Measurements from ENCODE around the gene S100A13.
"Not testable (repeated sequence)": the region's sequence is repeated elsewhere in the genome, so short reads cannot be mapped to it uniquely, and the experiment has no call there.

The S100A13 gene

DNA sequence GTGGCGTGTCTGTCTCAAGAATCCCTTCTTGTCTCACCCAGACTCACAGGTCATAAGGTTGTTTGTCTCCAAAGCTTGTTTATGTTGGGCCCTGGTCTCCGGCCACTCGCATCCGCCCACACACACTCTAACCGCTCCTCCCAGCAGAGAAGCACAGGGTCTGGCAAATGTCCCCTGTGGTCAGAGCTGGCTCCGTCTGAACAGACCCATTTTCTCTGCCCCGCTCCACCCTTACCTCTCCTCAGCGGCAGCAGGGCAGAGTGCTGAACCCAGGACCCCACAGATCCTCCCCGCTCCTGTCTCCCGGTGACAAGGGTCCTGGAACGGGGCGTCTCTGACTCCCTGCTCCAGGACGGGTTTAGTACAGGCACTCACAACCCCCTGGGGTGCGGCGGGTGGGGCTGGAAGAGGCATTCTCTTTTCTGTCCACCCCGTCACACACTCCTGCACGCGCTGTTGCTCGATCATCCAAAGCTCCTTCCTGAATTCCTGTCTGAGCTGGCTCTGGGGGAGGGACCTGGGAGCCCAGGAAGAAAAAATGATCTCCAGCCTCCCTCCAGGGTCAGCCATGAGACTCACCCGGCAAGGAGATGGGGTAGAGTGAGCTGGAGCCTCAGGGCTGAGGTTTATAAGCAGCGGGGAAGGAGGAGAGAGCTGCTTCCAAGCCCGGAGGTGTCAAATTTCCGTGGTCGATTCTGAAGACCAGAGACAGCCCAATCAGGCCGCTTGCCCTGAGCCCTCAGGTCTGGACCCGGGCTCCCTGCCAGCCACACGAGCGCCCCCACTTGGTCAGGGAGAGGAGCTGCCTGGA lies at the start of gene S100A13:
Gene S100A13 (minus strand): TSS at position 602 of the 811 bp plus-strand sequence. CDS start 1,033 bp downstream, outside the sequence.
- DNase-seq (ENCODE audit: low read depth in 2 of 2) = no peak

DNA sequence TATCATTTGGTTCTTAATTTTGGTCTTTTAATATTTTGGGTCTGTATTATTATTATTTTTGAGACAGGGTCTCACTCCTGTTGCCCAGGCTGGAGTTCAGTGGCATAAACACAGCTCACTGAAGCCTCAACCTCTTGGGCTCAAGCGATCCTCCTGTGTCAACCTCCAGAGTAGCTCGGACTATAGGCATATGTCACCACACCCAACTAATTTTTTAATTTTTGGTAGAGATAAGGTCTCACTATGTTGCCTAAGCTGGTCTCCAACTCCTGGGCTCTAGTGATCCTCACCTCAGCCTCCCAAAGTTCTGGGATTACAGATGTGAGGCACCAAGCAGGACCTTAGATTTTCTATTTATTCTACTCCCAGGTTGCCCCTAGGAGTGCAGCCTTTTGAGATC lies 46.2 kb upstream of the S100A13 start:
- no peak for DNase-seq (ENCODE audit: low read depth in 2 of 2)

DNA sequence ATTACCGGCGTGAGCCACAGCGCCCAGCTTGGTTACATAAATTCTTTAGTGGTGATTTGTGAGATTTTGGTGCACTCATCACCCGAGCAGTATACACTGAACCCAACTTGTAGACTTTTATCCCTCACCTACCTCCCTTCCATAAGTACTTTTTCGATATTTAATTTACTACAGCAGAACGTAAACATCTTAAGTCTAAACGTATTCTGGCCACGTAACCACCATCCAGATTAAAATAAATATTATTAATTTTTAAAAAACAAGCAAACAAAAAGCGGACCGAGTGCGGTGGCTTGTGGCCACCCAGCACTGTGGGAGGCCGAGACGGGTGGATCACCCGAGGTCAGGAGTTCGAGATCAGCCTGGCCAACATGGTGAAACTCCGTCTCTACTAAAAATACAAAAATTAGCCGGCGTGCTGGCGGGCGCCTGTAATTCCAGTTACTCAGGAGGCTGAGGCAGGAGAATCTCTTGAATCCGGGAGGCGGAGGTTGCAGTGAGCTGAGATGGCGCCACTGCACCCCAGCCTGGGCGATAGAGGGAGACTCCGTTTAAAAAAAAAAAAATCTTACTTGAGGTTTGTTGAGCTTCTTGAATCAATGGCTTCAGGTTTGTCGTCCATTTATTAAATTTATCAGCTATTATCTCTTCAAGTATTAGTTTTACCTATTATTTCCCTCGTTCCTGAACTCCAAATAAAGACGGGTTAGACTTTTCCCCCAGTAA lies 44.5 kb upstream of the S100A13 start:
- peak; percentile 41 to 45 for DNase-seq (ENCODE audit: low read depth in 2 of 2)

DNA sequence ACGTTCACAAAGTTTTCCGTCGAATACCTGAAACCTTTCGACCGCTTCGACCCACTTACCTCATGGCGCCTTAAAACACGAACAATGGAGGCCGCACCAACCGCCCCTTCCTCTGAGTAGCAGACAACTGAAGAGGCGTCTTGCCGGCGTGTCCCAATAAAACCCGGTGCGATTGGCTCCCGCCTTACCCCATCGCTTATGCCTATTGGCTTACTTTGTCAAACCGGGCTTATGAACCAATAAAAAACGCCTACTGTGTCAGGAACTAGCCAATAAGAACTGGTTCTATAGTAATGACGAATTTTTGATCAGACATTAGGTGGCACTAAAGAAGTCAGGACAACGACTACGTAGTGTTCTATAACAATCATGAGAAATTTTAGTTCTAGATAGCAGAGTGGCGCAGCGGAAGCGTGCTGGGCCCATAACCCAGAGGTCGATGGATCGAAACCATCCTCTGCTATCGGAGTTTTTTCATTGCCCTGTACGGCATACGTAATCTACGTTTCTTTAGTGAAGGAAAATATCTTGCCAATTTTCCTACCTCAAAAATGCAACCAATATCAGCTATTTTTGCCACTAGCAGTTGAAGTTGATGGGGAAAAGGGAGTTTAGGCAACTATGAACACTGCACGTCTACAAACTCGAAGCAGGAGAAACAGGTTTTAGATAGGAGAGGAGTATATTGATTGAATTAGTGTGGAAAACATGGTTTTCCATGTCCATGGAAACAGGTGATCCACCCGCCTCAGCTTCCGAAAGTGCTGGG lies 43.7 kb upstream of the S100A13 start, which contains the start of gene ILF2:
Gene ILF2 (minus strand): TSS at position 135 of the 769 bp plus-strand sequence. CDS start 71 bp downstream, at position 64.
- DNase-seq (ENCODE audit: low read depth in 2 of 2) = peak; percentile 93 to 95

DNA sequence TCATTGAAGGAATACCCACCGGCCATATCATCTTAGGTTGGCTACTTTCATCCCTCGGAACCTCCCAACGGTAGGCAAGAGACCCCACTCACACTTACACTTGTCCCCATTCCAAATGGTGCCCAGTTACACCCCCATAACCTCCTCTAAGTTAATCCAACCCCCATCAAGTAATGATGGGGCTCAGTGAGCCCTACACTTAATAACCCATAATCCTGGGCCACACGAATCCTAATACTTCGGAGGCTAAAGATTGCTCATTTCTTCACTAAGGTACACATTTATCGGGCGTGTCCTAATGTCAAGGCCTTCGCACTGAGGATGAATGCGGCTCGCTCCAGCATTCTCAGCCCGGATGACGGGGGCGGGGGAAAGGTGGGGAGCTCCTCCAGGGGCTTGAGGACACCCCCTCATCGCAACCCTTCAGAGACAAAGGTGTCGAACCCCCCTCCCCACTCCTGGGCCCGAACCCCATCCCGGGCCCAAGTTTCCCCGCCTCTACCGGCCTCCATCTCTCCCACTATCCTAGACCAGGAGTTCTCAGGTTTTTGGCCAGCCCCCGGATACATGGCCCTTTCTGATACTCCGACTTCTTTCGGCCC lies 43.1 kb upstream of the S100A13 start:
- DNase-seq (ENCODE audit: low read depth in 2 of 2) = no peak

DNA sequence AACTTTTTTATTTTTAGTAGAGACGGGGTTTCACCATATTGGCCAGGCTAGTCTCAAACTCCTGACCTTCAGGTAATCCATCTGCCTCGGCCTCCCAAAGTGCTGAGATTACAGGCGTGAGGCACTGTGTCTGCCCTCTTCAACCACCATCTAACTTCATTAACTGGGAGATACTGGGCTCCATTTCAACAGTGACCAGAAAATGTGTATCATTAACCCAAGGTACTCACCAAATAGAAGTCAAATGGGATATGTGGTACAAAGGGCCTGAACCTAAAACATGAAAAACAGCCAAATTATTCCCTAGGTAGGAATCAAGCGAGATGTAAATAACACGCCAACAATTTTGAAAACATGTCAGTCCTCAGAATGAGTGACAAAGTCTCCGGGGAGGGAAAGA lies 42.3 kb upstream of the S100A13 start:
- DNase-seq (ENCODE audit: low read depth in 2 of 2) = no peak

DNA sequence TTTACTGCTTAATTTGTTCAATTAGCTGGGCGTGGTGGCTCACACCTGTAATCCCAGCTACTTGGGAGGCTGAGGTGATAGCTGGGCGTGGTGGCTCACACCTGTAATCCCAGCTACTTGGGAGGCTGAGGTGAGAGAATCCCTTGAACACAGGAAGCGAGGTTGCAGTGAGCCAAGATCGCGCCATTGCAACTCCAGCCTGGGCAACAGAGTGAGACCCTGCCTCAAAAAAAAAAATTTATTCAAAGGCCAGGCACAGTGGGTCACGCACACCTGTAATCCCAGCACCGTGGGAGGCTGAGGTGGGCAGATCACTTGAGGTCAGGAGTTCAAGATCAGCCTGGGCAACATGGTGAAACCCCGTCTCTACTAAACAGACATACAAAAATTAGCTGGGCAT lies 41.4 kb upstream of the S100A13 start:
- not testable (repeated sequence) for DNase-seq (ENCODE audit: low read depth in 2 of 2)

DNA sequence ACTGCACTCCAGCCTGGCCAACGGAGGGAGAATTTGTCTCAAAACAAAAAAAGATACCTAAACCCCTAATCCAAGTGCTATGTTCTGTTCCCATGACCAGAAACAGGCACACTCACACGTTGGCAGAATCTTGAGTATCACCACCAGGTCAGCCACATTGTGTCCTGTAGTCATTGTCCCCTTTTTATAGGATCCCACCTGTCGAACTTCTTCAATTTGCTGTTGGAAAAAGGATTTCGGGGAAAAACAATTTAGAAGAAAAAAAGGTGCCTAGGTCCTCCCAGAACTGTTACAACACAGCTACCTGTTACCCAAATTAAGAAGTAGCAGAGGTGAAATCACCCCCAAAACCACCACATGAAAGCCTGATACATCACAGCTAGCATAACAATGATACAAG lies 40.1 kb upstream of the S100A13 start:
- no peak for DNase-seq (ENCODE audit: low read depth in 2 of 2)

DNA sequence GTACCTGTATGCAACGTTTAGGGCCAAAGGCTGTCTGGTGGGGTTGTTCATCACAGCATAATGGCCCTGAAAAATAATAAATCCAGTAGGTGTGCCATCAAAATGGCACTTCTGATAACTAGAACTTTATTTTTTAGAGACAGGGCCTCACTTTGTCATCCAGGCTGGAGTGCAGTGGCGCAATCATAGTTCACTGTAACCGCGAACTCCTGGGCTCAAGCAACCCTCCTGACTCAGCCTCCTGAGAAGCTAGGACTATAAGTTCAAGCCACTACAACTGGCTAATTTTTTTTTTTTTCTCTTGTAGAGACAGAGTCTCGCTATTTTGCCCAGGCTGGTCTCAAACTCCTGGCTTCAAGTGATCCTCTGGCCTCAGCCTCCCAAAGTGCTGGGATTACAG lies 35.9 kb upstream of the S100A13 start:
- DNase-seq (ENCODE audit: low read depth in 2 of 2) = no peak

DNA sequence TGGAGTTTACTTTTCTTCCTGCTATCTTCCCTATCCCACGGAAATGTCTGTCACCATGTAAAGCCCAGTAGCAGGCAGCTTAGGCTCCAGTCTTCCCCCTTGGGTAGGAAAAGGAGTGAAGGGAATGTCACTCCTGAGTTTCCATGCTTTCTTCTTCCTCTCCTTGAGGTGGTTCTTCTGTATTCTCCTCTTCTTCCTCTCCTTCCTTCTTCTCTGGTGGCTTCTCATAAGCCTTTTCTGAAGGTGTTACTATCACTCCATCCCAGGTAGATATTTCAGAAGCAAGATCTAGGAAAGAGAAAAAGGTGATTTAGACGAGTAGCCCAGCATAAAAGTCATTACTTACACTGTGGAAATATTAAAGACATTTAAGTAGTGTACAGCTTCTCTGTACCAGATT lies 35.0 kb upstream of the S100A13 start:
- DNase-seq (ENCODE audit: low read depth in 2 of 2) = no peak

DNA sequence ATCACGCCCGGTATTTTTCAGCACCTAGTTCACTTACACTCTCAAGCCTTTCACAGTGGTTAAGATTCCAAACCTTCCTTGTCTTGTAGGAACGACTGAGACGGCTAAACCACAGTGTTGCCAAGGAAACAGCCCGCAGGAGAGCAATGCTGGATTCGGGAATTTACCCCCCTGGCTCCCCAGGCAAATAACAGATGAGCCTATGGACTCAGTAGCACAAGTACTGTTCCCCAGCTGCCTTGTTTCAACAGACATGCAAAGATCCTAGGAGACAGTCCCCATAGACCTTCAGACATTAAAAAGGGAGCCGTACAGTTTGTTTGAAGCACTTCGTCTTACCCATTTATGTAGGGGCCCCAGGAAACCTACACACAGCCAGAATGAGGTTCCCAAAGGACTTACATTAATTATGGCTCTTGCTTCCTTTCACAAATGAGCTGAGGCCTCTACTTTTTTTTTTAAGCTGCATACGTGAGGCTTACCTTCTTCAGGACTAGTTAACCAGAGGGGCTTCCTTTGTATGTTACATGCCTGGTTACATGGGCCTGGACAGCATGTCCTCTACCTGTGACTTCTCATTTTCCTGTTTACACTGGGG lies 33.9 kb upstream of the S100A13 start:
- DNase-seq (ENCODE audit: low read depth in 2 of 2) = no peak

DNA sequence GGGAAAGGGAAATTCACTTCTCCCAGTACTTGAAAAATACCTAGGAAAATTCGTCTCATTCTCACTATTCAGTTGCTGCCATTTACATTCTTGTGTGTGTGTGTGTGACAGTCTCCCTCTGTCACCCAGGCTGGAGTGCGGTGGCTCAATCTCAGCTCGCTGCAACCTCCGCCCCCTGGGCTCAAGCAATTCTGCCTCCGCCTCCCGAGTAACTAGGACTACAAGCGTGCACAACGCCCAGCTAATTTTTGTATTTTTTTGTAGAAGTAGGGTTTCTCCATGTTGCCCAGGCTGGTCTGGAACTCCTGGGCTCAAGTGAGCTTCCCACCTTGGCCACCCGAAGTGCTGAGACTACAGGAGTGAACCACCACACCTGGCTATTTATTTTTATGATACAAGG lies 32.4 kb upstream of the S100A13 start:
- DNase-seq (ENCODE audit: low read depth in 2 of 2) = no peak

DNA sequence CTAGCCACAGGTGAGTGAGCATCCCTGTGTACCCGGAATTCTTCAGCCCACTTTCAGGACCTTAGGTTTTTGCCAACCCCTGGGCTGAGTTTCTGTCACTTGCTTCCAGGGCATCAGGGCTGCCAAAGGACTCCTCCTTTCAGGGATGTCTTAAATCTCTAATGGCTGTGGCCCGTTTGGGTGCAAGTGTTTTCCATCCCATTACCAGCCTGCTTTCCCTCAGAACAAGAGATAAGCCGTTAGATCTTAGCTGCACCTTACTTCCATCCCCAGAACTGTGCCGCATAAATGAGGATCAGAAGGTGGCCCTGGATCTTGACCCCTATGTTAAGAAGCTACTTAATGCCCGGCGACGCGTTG lies 31.9 kb upstream of the S100A13 start:
- no peak for DNase-seq (ENCODE audit: low read depth in 2 of 2)

DNA sequence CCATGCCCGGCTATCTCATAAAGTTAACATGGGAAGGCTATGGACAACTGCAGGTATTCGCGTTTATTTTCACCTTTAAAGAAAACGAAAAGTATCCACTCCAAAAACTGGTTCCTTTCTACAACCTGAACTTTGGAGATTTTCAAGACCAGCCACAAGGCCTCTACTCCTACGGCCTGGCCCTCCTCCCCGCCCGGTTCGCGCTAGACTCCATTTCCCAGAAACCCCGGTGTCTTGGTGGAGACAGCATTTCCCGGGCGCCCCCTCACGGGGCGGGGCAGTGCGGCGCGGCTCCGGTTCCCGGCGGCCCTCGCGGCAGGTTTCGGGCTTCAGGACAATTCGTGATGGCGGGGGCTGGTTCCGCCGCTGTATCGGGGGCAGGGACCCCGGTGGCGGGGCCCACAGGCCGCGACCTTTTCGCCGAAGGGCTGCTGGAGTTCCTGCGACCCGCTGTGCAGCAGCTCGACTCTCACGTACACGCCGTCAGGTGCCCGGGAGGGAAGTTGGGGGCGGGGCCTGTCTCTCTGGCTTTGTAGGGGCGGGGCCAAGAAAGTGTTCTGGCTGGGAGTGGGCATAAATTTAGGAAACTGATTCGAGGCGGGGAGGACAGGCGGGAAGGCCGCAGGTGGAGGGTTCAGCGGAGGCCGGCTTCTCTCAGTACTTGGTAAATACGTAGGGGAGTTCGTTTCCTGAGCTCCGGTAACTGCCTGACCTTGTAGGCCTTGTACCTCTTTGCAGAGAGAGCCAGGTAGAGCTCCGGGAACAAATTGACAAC lies 31.3 kb upstream of the S100A13 start, which contains the start of gene SNAPIN:
Gene SNAPIN (plus strand): TSS at position 304 of the 775 bp plus-strand sequence. CDS start 41 bp downstream, at position 345.
- peak; percentile 89 to 91 for DNase-seq (ENCODE audit: low read depth in 2 of 2)

DNA sequence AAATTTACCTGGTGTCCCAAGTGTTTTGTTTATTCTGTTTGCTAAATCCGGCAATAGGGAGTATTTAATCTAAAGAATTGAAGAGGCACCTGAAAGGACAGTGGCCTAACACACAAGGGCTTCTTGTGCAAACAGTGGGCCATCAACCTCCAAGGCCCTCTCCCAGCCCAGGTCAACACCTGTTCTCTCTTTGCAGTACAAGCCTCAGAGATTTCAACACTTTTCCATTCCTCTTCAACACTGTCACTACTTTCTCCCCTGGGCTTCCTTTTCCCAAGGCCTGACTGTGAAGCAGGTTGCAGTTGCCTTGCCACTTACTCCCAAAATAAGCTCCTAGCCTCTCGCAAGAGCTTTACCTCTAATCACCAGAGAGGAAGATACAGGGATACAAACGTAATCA lies 28.0 kb upstream of the S100A13 start:
- DNase-seq (ENCODE audit: low read depth in 2 of 2) = no peak

DNA sequence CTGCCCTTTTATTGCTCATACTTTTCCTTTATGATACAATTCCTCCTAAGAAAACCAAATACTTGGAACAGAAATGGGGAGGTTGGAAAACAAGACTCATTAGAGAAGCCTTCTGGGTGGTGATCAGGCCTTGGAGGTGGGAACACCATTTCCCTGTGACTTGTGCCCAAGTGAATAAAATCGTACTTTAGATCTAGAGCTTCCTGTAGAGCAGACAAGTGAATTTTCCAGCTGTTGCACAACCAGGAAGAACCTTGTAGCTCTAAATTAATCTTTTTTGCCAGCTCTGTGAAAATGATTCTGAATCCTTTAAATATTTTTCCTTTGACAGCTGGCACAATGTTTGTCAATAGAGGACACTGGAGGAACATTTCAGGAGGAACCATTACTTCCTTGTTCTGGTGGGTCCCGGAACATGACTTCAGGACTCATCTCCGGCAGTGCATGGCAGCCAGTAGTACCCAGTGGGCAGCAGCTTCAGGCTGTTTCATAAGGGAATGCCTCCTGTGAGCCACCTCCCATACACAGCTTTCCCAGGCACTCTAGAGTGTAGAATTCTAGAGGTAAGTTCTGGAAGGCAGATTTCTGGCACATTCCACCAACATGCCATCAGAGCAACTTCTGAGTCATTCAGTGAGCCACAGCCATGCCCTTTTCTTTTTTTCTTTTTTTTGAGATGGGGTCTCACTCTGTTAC lies 25.6 kb upstream of the S100A13 start:
- DNase-seq (ENCODE audit: low read depth in 2 of 2) = no peak

DNA sequence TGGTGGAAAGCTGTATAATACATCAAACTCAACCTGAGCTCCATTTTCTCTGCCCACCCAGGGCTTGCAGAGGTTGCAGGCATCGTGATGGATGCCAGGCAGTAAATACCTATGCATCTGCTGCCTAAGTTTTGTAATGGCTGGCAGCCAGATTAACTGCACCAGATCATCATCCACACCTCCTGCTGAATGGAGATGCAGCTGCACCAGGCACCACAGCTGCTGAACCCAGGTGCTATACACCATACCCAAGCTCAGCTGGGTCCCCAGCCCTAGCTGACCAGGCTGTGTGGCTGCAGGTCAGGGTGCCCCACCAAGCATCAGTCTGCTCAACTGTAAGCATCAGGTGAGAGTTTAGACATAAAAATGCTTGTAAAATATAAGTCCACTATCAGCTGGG lies 24.5 kb upstream of the S100A13 start:
- no peak for DNase-seq (ENCODE audit: low read depth in 2 of 2)

DNA sequence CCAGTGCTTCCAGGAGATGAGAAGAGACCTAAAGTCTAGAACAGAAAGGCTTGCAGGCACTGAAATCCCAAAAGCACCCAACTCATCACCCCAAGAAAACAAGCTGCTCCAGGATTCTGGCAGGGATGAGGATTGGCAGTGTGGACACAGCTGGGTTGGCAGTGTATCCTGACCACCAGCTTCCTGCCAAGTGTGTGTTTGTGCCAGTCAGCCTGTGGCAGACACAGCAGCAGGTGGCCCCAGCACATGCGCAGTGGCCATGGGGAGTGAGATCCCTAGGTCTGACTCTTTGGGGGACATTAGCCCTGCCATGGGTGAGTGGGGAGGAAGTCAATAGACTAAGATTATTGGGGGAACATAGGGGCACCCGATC lies 22.5 kb upstream of the S100A13 start:
- no peak for DNase-seq (ENCODE audit: low read depth in 2 of 2)

DNA sequence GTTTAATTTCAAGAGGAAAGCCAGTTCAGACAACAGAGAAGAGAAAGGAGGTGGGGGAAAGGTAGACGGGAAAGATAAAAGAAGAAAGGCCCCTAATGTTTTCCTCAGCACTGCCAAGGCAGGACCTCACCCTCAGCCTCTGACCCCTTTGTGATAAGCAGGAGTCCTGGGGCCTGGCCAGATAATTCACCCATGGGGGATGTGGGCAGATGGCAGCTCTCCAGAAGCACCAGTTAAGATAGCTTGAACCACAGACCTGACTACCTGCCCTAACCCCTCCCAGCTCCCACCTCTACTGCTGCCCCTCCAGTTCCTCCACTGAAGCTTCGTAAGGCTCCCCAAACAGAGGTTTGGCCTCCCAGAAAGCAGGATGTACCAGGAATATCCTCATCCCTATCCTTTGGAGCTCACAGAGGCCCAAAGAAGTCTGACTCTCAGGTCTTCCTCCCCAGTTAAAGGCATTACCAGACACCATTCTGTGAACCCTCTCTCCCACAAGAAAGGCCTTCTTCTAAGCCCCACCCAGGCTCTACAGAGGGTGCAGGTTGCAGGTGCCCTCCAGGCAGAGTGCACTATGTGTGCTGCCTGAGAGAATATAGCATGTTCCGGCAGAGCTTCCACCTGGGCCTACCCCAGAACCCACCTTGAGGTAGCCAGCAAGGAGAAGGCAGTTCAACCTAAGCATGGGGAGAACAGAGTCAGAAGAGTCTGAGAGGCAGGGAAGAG lies 22.0 kb upstream of the S100A13 start:
- no peak for DNase-seq (ENCODE audit: low read depth in 2 of 2)

All from stimulated activated CD4-positive, alpha-beta T cell treated with anti-CD3 and anti-CD28 coated beads, Interleukin-4, amount 100 ng/mL, for 48 hours (primary cell).